HCT116 (cell line): ENCODE results near the gene GREM2.

Source experiments
- CEBPB ChIP-seq: IDR thresholded peaks from 2 replicates; pipeline ENCODE4 v1.6.1; 2012; ENCODE audit warnings: low read depth
- EGR1 ChIP-seq: IDR thresholded peaks from 2 replicates; pipeline ENCODE4 v1.6.1; 2012; ENCODE audit warnings: low read depth
- EZH2 ChIP-seq: fragments of 200-600 bp; sonication (generic); IDR thresholded peaks from 2 replicates; pipeline ENCODE4 v1.6.1; 2017; ENCODE audit warnings: antibody characterized with exemption, mixed run types
- EZH2phosphoT487 ChIP-seq: fragments of 200-600 bp; IDR thresholded peaks from 2 replicates; pipeline ENCODE4 v1.6.1; 2018; ENCODE audit warnings: antibody characterized with exemption, borderline replicate concordance
- POLR2A ChIP-seq: IDR thresholded peaks from 2 replicates; pipeline ENCODE4 v1.7.0; 2011; ENCODE audit warnings: borderline replicate concordance; ENCODE audit not compliant: insufficient read depth, insufficient read length; ENCODE audit errors: extremely low read depth
- POLR2AphosphoS5 ChIP-seq: IDR thresholded peaks from 2 replicates; pipeline ENCODE4 v1.6.1; 2011; ENCODE audit warnings: mild to moderate bottlenecking, low read depth, low read length, moderate library complexity
- RAD21 ChIP-seq: IDR thresholded peaks from 2 replicates; pipeline ENCODE4 v1.6.1; 2012; ENCODE audit warnings: low read depth, mild to moderate bottlenecking
- YY1 ChIP-seq: IDR thresholded peaks from 2 replicates; pipeline ENCODE4 v1.6.1; 2011; ENCODE audit warnings: low read length, low read depth, moderate library complexity, mild to moderate bottlenecking; ENCODE audit not compliant: insufficient replicate concordance; ENCODE audit errors: extremely low read depth
- ZNF274 ChIP-seq: fragments of 200-500 bp; sonication (Bioruptor generic); IDR thresholded peaks from 2 replicates; pipeline ENCODE4 v1.6.1; 2014; ENCODE audit warnings: mild to moderate bottlenecking, low read depth, low read length, inconsistent platforms
- TF ChIP-seq, protein P1 (sequence below), 3 experiments: fragments of 200-600 bp in 1 of 3; sonication (generic) in 1 of 3; IDR thresholded peaks in 2 of 3; conservative IDR thresholded peaks in 1 of 3; 2 replicates each; pipeline ENCODE4 v1.5.1; 2012 to 2017; ENCODE audit warnings: low read depth in 2 of 3, low read length in 2 of 3, antibody characterized with exemption in 1 of 3, borderline replicate concordance in 1 of 3, control low read depth in 1 of 3, mild to moderate bottlenecking in 1 of 3, mixed read lengths in 1 of 3, mixed run types in 1 of 3, moderate library complexity in 1 of 3; ENCODE audit not compliant: insufficient read depth in 1 of 3
- TF ChIP-seq, protein P2 (sequence below): IDR thresholded peaks from 2 replicates; pipeline ENCODE4 v1.6.1; 2012

DNA sequence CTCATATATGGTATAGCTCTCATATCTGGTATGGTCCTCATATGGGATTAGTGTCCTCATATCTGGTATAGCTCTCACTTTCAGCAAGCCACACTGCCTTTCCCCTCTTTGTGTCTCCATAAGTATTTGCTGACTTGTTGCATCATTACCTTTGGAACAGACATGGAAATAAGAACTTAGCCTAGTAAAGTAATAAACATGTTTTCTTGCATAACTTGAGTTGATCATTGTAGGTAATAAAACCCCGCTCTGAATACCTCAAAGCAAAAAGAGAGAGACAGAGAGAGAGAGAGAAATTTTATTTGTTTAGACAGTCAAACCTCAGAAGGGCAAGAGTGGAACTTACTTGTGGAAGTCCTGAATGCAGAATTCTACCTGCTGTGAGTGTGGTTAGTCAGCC is 170.3 kb downstream of the GREM2 start:
- no peak for TF ChIP-seq POLR2A
- TF ChIP-seq, protein P1, sequence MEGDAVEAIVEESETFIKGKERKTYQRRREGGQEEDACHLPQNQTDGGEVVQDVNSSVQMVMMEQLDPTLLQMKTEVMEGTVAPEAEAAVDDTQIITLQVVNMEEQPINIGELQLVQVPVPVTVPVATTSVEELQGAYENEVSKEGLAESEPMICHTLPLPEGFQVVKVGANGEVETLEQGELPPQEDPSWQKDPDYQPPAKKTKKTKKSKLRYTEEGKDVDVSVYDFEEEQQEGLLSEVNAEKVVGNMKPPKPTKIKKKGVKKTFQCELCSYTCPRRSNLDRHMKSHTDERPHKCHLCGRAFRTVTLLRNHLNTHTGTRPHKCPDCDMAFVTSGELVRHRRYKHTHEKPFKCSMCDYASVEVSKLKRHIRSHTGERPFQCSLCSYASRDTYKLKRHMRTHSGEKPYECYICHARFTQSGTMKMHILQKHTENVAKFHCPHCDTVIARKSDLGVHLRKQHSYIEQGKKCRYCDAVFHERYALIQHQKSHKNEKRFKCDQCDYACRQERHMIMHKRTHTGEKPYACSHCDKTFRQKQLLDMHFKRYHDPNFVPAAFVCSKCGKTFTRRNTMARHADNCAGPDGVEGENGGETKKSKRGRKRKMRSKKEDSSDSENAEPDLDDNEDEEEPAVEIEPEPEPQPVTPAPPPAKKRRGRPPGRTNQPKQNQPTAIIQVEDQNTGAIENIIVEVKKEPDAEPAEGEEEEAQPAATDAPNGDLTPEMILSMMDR (IDR thresholded peaks at IDR 0.05 in 2 of 3, conservative IDR thresholded peaks at IDR 0.05 in 1 of 3; ENCODE audit: borderline replicate concordance in 1 of 3, insufficient read depth in 1 of 3, low read depth in 2 of 3, low read length in 2 of 3), result no peak
- TF ChIP-seq EZH2, result no peak
- no peak for TF ChIP-seq POLR2AphosphoS5
- TF ChIP-seq, protein P2, sequence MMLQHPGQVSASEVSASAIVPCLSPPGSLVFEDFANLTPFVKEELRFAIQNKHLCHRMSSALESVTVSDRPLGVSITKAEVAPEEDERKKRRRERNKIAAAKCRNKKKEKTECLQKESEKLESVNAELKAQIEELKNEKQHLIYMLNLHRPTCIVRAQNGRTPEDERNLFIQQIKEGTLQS, result no peak
- no peak for TF ChIP-seq YY1
- no peak for TF ChIP-seq ZNF274
- no peak for TF ChIP-seq EGR1
- TF ChIP-seq RAD21, result no peak
- no peak for TF ChIP-seq CEBPB
- TF ChIP-seq EZH2phosphoT487, result no peak
